ENCODE data around the gene FGF22. TPM values are rescaled to one million over a fixed set of nuclear protein-coding genes. Genes with fewer than 3 reads are reported as not detected.
A peak's percentile ranks its signal among the peaks of the same experiment; 100 is the strongest.

Gene FGF22
- total RNA-seq, 5 donors from 2014 or later (not counting 1 experiment from before 2014, with no cell fraction given), result 0.35 to 3.9 (median 2.8) TPM

DNA sequence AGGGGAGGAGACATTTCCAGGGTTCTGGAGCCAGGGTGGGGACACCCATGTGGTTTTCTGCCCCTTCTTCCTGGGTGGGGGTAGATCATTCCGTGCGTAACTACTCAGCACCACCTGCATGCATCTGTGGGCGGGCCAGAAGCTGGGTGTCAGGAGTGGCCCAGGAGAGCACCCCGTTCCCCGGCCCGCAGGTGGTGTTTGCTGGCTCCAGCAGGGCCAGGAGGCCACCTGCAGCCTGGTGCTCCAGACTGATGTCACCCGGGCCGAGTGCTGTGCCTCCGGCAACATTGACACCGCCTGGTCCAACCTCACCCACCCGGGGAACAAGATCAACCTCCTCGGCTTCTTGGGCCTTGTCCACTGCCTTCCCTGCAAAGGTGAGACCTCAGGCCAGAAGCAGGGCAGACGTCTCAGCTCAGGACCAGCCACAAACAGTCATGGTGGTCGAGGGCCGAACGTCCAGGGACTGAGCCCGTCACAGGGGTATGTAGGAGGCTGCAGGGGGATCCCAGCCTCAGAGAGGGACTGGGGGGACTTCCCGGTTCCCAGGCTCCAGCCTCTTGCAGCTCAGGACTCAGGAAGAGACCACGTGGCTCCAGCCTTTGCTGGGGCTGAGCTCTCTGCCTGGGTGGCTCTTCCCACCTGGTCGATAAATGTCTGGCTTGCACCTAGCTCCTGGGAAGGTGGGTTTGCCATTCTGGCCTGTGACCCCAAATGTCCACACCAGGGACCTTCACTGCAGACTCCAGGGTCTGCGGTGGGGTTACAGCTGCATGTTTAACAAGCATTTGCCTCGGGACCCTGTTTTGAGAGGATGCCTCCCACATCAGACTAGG, 38.1 kb downstream of the FGF22 start:
- DNase-seq, result no peak
- no peak for ATAC-seq (replicated peaks in 1 of 4)
- WGBS (ENCODE audit: insufficient coverage), result 70% methylated on average over 18 of the region's 22 CpGs
- H3K9me3 ChIP-seq, result no peaks in the 10 kb centered on the region
- peaks cover 0 to 53% of the 10 kb centered on the region in 2 experiments for H3K27me3 ChIP-seq (replicated peaks in 1 of 2; ENCODE audit: control insufficient read depth in 2 of 2, extremely low read depth in 1 of 2, insufficient read depth in 2 of 2, low read length in 1 of 2)
- no peak overlapping the region for H3K4me3 ChIP-seq (ENCODE audit: control insufficient read depth in 1 of 2, extremely low read depth in 1 of 2, low read length in 1 of 2)
- peak overlapping the region; percentile 21 to 42 (median 37) for H3K4me3 Mint-ChIP-seq
- H3K27ac ChIP-seq (ENCODE audit: low read length), result no peak overlapping the region
- no peaks in the 10 kb centered on the region for H3K36me3 Mint-ChIP-seq
- no peaks in the 10 kb centered on the region for H3K9me3 Mint-ChIP-seq
- H3K27ac Mint-ChIP-seq, result no peak overlapping the region
- H3K4me1 ChIP-seq (ENCODE audit: control insufficient read depth in 1 of 2, extremely low read depth in 1 of 2, insufficient read depth in 2 of 2, low read length in 2 of 2), result peaks cover 5 to 31% of the 10 kb centered on the region in 2 experiments
- peaks cover 9 to 11% (median 11%) of the 10 kb centered on the region in 3 donors for H3K4me1 Mint-ChIP-seq
- ChIA-PET POLR2A (interaction anchor here in 1 of 2 donors (0.5 kb wide), 2 partner anchors 668 to 735 kb away, joined by 4 to 6 read pairs; no protein-coding TSS in a partner anchor), CTCF (interaction anchor here in 1 of 2 donors (1.0 kb wide), 1 partner anchor 44 kb away, joined by 3 read pairs; the partner anchor contains the start of gene POLRMT)
- peaks cover 13 to 24% of the 10 kb centered on the region in 2 donors for H3K27me3 Mint-ChIP-seq
- no peaks in the 10 kb centered on the region for H3K36me3 ChIP-seq (ENCODE audit: control insufficient read depth in 2 of 2, extremely low read depth in 1 of 2, insufficient read depth in 1 of 2, low read length in 1 of 2)

DNA sequence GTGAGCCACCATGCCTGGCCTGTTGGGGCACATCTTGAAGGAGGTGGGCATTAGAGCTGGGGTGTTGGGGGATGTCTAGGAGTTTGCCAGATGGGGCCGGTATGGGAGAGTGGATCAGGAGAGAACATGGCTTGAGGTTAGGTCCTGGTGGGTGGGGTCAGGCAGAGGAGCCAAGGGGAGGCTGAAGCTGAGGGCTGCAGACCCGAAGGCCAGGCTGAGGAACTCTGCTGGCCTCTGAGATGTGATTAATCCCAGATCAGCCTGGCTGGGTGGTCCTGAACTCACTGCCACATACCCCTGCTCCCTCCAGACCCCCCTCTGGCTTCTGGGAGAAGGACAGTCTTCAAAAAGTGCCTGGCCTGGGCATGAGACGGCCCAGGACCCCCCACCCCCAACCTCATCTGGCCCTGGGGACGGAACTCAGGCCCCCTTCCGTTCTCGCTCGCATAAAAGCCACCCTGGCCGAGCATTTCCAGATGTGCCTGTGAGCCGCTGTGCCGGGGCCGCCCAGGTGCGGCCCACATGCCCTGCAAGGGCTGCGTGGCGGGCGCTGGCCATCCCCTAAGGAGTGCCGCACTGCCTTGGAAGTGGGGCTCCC, 39.2 kb downstream of the FGF22 start:
- H3K36me3 ChIP-seq (ENCODE audit: control insufficient read depth in 2 of 2, extremely low read depth in 1 of 2, insufficient read depth in 1 of 2, low read length in 1 of 2), result no peaks in the 10 kb centered on the region
- DNase-seq, result no peak
- no peak overlapping the region for H3K27ac Mint-ChIP-seq
- peaks cover 9 to 18% of the 10 kb centered on the region in 2 donors for H3K27me3 Mint-ChIP-seq
- 97% methylated on average over 7 of the region's 16 CpGs for WGBS (ENCODE audit: insufficient coverage)
- CTCF ChIA-PET, result interaction anchor here in 1 of 2 donors (0.5 kb wide), 1 partner anchor 11 kb away, joined by 3 read pairs; no protein-coding TSS in a partner anchor
- H3K9me3 Mint-ChIP-seq, result no peaks in the 10 kb centered on the region
- peaks cover 5 to 31% of the 10 kb centered on the region in 2 experiments for H3K4me1 ChIP-seq (ENCODE audit: control insufficient read depth in 1 of 2, extremely low read depth in 1 of 2, insufficient read depth in 2 of 2, low read length in 2 of 2)
- H3K27ac ChIP-seq (ENCODE audit: low read length), result no peak overlapping the region
- H3K4me3 Mint-ChIP-seq, result peak overlapping the region; percentile 63 to 73 (median 70)
- no peak for ATAC-seq (replicated peaks in 1 of 4)
- no peaks in the 10 kb centered on the region for H3K9me3 ChIP-seq
- peak overlapping the region in 1 of 2 donors; percentile 66 for H3K4me3 ChIP-seq (ENCODE audit: control insufficient read depth in 1 of 2, extremely low read depth in 1 of 2, low read length in 1 of 2)
- H3K4me1 Mint-ChIP-seq, result peaks cover 9 to 11% (median 11%) of the 10 kb centered on the region in 3 donors
- H3K36me3 Mint-ChIP-seq, result no peaks in the 10 kb centered on the region
- POLR2A ChIA-PET, result no interaction called here
- peaks cover 0 to 42% of the 10 kb centered on the region in 2 experiments for H3K27me3 ChIP-seq (replicated peaks in 1 of 2; ENCODE audit: control insufficient read depth in 2 of 2, extremely low read depth in 1 of 2, insufficient read depth in 2 of 2, low read length in 1 of 2)

DNA sequence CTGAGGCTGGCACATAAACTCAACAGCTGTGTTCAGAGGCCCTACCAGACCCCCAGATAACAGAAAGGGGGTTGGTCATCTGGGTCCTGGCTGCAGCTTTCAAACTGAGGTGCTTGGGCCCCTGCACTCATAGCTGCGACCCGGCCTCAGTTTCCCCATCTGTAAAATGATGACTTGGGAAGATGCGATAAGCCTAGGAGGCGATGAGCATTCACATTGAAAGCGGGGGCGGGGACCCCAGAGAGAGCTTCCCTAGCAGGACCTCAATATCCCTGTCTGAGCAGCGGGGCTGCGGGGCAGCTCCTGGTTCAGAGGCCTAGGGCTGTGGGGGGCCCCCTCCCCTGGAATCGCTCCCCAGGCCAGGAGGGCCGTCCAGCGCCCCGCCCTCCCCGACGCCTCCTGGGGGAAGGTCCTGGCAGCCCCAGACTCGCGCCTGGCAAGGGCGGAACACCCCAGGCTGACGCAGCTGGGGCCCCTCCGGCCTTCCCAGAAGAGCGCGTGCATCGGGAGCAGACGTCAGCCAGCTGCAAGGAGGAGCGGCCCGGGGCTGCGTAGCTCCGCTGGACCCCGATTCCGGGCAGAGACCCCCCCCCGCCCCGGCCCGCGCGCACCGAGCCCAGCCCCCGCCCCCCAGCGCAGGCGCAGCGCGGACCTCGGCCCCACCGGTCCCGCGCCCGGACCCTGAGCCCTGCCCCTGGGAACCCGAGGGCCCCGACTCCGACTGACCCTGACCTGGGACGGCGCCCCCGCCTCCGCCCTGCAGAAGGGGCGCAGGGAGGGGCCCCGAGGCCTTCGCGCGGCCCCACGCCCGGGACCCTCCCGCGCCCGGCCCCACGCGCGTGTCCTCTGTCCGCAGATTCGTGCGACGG, 40.0 kb downstream of the FGF22 start:
- no peaks in the 10 kb centered on the region for H3K36me3 Mint-ChIP-seq
- WGBS (ENCODE audit: insufficient coverage), result 6% methylated on average over 69 of the region's 69 CpGs
- Histone ChIP-seq H3K4me1 (ENCODE audit: control insufficient read depth in 1 of 2, extremely low read depth in 1 of 2, insufficient read depth in 2 of 2, low read length in 2 of 2) (peaks cover 5 to 31% of the 10 kb centered on the region in 2 experiments), H3K27ac (ENCODE audit: low read length) (no peak overlapping the region), H3K9me3 (no peaks in the 10 kb centered on the region), H3K4me3 (ENCODE audit: control insufficient read depth in 1 of 2, extremely low read depth in 1 of 2, low read length in 1 of 2) (peak overlapping the region; percentile 44 to 66), H3K27me3 (replicated peaks in 1 of 2; ENCODE audit: control insufficient read depth in 2 of 2, extremely low read depth in 1 of 2, insufficient read depth in 2 of 2, low read length in 1 of 2) (peaks cover 0 to 34% of the 10 kb centered on the region in 2 experiments), H3K36me3 (ENCODE audit: control insufficient read depth in 2 of 2, extremely low read depth in 1 of 2, insufficient read depth in 1 of 2, low read length in 1 of 2) (no peaks in the 10 kb centered on the region)
- H3K4me3 Mint-ChIP-seq, result peak overlapping the region; percentile 65 to 90 (median 70)
- H3K27ac Mint-ChIP-seq, result no peak overlapping the region
- ATAC-seq (replicated peaks in 1 of 4), result peak in 1 of 4 experiments; percentile 1
- ChIA-PET POLR2A (no interaction called here), CTCF (interaction anchor here in 1 of 2 donors (0.5 to 0.7 kb wide), 2 partner anchors 12 to 993 kb away, joined by 3 to 4 read pairs; no protein-coding TSS in a partner anchor)
- H3K27me3 Mint-ChIP-seq, result peaks cover 6 to 17% of the 10 kb centered on the region in 2 donors
- peak in 13 of 35 experiments; percentile 16 to 49 (median 34) for DNase-seq
- peaks cover 9 to 11% (median 11%) of the 10 kb centered on the region in 3 donors for H3K4me1 Mint-ChIP-seq
- no peaks in the 10 kb centered on the region for H3K9me3 Mint-ChIP-seq

DNA sequence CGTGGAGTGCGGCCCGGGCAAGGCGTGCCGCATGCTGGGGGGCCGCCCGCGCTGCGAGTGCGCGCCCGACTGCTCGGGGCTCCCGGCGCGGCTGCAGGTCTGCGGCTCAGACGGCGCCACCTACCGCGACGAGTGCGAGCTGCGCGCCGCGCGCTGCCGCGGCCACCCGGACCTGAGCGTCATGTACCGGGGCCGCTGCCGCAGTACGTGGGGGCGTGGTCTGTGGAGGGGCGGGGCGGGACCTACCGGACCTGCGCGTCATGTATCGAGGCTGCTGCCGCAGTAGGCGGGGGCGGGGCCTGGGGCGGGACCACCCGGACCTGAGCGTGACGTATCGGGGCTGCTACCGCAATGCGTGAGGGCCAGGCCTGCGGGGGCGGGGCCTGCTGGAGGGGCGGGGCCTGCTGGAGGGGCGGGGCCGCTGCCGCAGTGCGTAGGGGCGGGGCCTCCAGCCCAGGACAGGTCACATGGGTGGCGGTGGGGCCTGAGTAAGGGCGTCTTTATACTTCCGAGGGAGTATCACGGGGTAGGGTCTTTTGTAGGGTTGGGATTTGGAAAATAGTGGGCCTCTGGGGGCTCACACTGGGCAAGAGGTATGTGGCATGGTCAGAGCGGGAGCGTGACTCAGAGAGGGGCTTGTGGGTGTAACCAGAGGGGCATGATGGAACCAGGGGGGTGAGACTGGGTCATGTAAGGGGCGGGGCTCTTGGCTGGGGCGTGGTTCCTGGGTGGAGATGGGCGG, 40.8 kb downstream of the FGF22 start:
- peaks cover 5 to 9% (median 7%) of the 10 kb centered on the region in 3 donors for H3K4me1 Mint-ChIP-seq
- under 1% methylated on average over 62 of the region's 70 CpGs for WGBS (ENCODE audit: insufficient coverage)
- no peaks in the 10 kb centered on the region for H3K9me3 ChIP-seq
- peak overlapping the region; percentile 70 to 90 (median 89) for H3K4me3 Mint-ChIP-seq
- H3K27ac Mint-ChIP-seq, result peak overlapping the region; percentile 97 to 100
- ATAC-seq (replicated peaks in 1 of 4) (peak; percentile 80 to 86 (median 83)), DNase-seq (peak; percentile 96 to 100 (median 100))
- H3K36me3 Mint-ChIP-seq, result no peaks in the 10 kb centered on the region
- peak overlapping the region; percentile 76 for H3K27ac ChIP-seq (ENCODE audit: low read length)
- peak overlapping the region; percentile 59 to 64 for H3K4me3 ChIP-seq (ENCODE audit: control insufficient read depth in 1 of 2, extremely low read depth in 1 of 2, low read length in 1 of 2)
- peaks cover 0 to 26% of the 10 kb centered on the region in 2 experiments for H3K27me3 ChIP-seq (replicated peaks in 1 of 2; ENCODE audit: control insufficient read depth in 2 of 2, extremely low read depth in 1 of 2, insufficient read depth in 2 of 2, low read length in 1 of 2)
- peaks cover 0 to 10% of the 10 kb centered on the region in 2 donors for H3K27me3 Mint-ChIP-seq
- CTCF ChIA-PET, result interaction anchor here (0.6 to 0.7 kb wide), 2 partner anchors 147 to 992 kb away, joined by 3 to 4 read pairs; partner anchors contain the start of gene AZU1 (in 1 of the 2)
- no peaks in the 10 kb centered on the region for H3K9me3 Mint-ChIP-seq
- peaks cover 5 to 31% of the 10 kb centered on the region in 2 experiments for H3K4me1 ChIP-seq (ENCODE audit: control insufficient read depth in 1 of 2, extremely low read depth in 1 of 2, insufficient read depth in 2 of 2, low read length in 2 of 2)
- no peaks in the 10 kb centered on the region for H3K36me3 ChIP-seq (ENCODE audit: control insufficient read depth in 2 of 2, extremely low read depth in 1 of 2, insufficient read depth in 1 of 2, low read length in 1 of 2)
- POLR2A ChIA-PET, result interaction anchor here in 1 of 2 donors (0.5 to 1.0 kb wide), 2 partner anchors 20 to 595 kb away, joined by 7 to 8 read pairs; partner anchors contain the start of gene FAM174C

All from T-cell (primary cell).